H9 (cell line): ENCODE data around the gene NLN. TPM values are rescaled to one million over a fixed set of nuclear protein-coding genes. Genes with fewer than 3 reads are reported as not detected.

Experiments
- DNase-seq: peaks from one replicate; pipeline ENCODE4 v3.0.0-alpha.2; 2017
- H2AFZ ChIP-seq: one replicate; pipeline ENCODE4 v1.6.1; 2013; ENCODE audit warnings: mild to moderate bottlenecking, low read length, control low read depth, moderate library complexity
- H2AK5ac ChIP-seq: 2 replicates; pipeline ENCODE4 v1.6.1; 2013; ENCODE audit warnings: low read length, control low read depth, mixed read lengths; ENCODE audit not compliant: insufficient read length
- H2BK120ac ChIP-seq: one replicate; pipeline ENCODE4 v1.6.1; 2013; ENCODE audit warnings: low read depth, mild to moderate bottlenecking, low read length, control low read depth, inconsistent platforms; ENCODE audit not compliant: poor library complexity, severe bottlenecking
- H2BK12ac ChIP-seq: 2 replicates; pipeline ENCODE4 v1.6.1; 2013; ENCODE audit warnings: low read length, control low read depth, mixed read lengths, low read depth; ENCODE audit not compliant: insufficient read length
- H2BK15ac ChIP-seq: 2 replicates; pipeline ENCODE4 v1.6.1; 2013; ENCODE audit warnings: low read depth, low read length, control low read depth
- H2BK20ac ChIP-seq: one replicate; pipeline ENCODE4 v1.6.1; 2013; ENCODE audit warnings: low read depth, mild to moderate bottlenecking, low read length, control low read depth, inconsistent platforms; ENCODE audit not compliant: poor library complexity, severe bottlenecking
- H2BK5ac ChIP-seq: 2 replicates; pipeline ENCODE4 v1.6.1; 2013; ENCODE audit warnings: low read length, control low read depth, mixed read lengths; ENCODE audit not compliant: insufficient read length
- H3K14ac ChIP-seq: 2 replicates; pipeline ENCODE4 v1.6.1; 2013; ENCODE audit warnings: low read length, control low read depth; ENCODE audit not compliant: insufficient read depth
- H3K18ac ChIP-seq: 2 replicates; pipeline ENCODE4 v1.6.1; 2013; ENCODE audit warnings: low read depth, mild to moderate bottlenecking, mixed read lengths, low read length, control low read depth; ENCODE audit not compliant: insufficient read length
- H3K23ac ChIP-seq: 2 replicates; pipeline ENCODE4 v1.6.1; 2013; ENCODE audit warnings: low read length, control low read depth, mixed read lengths, low read depth; ENCODE audit not compliant: insufficient read length
- H3K23me2 ChIP-seq: 2 replicates; pipeline ENCODE4 v1.6.1; 2013; ENCODE audit warnings: low read depth, mild to moderate bottlenecking, mixed read lengths, low read length, control low read depth; ENCODE audit not compliant: insufficient read length, poor library complexity, severe bottlenecking
- H3K27ac ChIP-seq: 2 replicates; pipeline ENCODE4 v1.5.1; 2013; ENCODE audit warnings: low read length, control low read depth, mixed read lengths, low read depth; ENCODE audit not compliant: insufficient read length
- H3K27me3 ChIP-seq: 2 replicates; pipeline ENCODE4 v1.6.1; 2013; ENCODE audit warnings: low read length, control low read depth, inconsistent platforms; ENCODE audit not compliant: insufficient read depth
- H3K4ac ChIP-seq: 2 replicates; pipeline ENCODE4 v1.6.1; 2013; ENCODE audit warnings: low read depth, mild to moderate bottlenecking, control low read depth, inconsistent platforms, low read length, moderate library complexity
- H3K4me1 ChIP-seq: 2 replicates; pipeline ENCODE4 v1.6.1; 2013; ENCODE audit warnings: low read length, control low read depth, inconsistent platforms; ENCODE audit not compliant: insufficient read depth
- H3K4me2 ChIP-seq: 2 replicates; pipeline ENCODE4 v1.6.1; 2013; ENCODE audit warnings: low read length, control low read depth, mixed read lengths; ENCODE audit not compliant: insufficient read length, insufficient read depth
- H3K56ac ChIP-seq: 2 replicates; pipeline ENCODE4 v1.6.1; 2013; ENCODE audit warnings: low read depth, mild to moderate bottlenecking, mixed read lengths, low read length, control low read depth; ENCODE audit not compliant: insufficient read length
- H3K79me1 ChIP-seq: 2 replicates; pipeline ENCODE4 v1.6.1; 2013; ENCODE audit warnings: low read depth, mild to moderate bottlenecking, moderate library complexity, low read length, control low read depth, inconsistent platforms; ENCODE audit not compliant: insufficient read depth, poor library complexity, severe bottlenecking
- H3K79me2 ChIP-seq: 2 replicates; pipeline ENCODE4 v1.6.1; 2013; ENCODE audit warnings: low read length, control low read depth, inconsistent platforms; ENCODE audit not compliant: insufficient read depth
- H3K9ac ChIP-seq: 2 replicates; pipeline ENCODE4 v1.6.1; 2013; ENCODE audit warnings: low read length, control low read depth, mixed read lengths; ENCODE audit not compliant: insufficient read length; ENCODE audit errors: extremely low read depth
- H3K9me3 ChIP-seq: one replicate; pipeline ENCODE4 v1.6.1; 2013; ENCODE audit warnings: low read depth, low read length, inconsistent platforms; ENCODE audit not compliant: control insufficient read depth
- H3T11ph ChIP-seq: one replicate; pipeline ENCODE4 v1.6.1; 2013; ENCODE audit warnings: mild to moderate bottlenecking, low read length, control low read depth, inconsistent platforms
- H4K20me1 ChIP-seq: one replicate; pipeline ENCODE4 v1.6.1; 2013; ENCODE audit not compliant: control insufficient read depth, insufficient read length, insufficient read depth
- H4K5ac ChIP-seq: 2 replicates; pipeline ENCODE4 v1.6.1; 2013; ENCODE audit warnings: low read depth, mild to moderate bottlenecking, mixed read lengths, low read length, control low read depth; ENCODE audit not compliant: insufficient read length
- H4K8ac ChIP-seq: replicated peaks from 2 replicates; pipeline ENCODE4 v1.6.1; 2013; ENCODE audit warnings: low read length, control low read depth, mixed read lengths, low read depth; ENCODE audit not compliant: insufficient read length
- H4K91ac ChIP-seq: 2 replicates; pipeline ENCODE4 v1.6.1; 2013; ENCODE audit warnings: low read depth, mild to moderate bottlenecking, moderate library complexity, mixed read lengths, low read length, control low read depth; ENCODE audit not compliant: insufficient read length
- H3K27ac Mint-ChIP-seq, 3 experiments: 2 replicates in 2 of 3; 3 replicates in 1 of 3; pipeline ENCODE4 v1.8.0; 2020 to 2021; ENCODE audit warnings: mixed read lengths in 3 of 3, mild to moderate bottlenecking in 1 of 3, moderate library complexity in 1 of 3
- H3K27me3 Mint-ChIP-seq: 2 replicates; pipeline ENCODE4 v1.8.0; 2021; ENCODE audit warnings: low read depth, mild to moderate bottlenecking, moderate library complexity, mixed read lengths
- H3K36me3 Mint-ChIP-seq, 3 experiments: 2 replicates in 2 of 3; 3 replicates in 1 of 3; pipeline ENCODE4 v1.8.0; 2020 to 2021; ENCODE audit warnings: low read depth in 3 of 3, mixed read lengths in 3 of 3; ENCODE audit not compliant: insufficient read depth in 1 of 3
- H3K4me1 Mint-ChIP-seq, 2 experiments: 2 replicates each; pipeline ENCODE4 v1.8.0; 2020; ENCODE audit warnings: mixed read lengths in 2 of 2
- H3K4me3 Mint-ChIP-seq, 2 experiments: 2 replicates in 1 of 2; 3 replicates in 1 of 2; pipeline ENCODE4 v1.8.0; 2020 to 2021; ENCODE audit warnings: mild to moderate bottlenecking in 2 of 2, mixed read lengths in 2 of 2, moderate library complexity in 1 of 2
- H3K9me3 Mint-ChIP-seq, 2 experiments: 2 replicates in 1 of 2; 3 replicates in 1 of 2; pipeline ENCODE4 v1.8.0; 2020; ENCODE audit warnings: mild to moderate bottlenecking in 2 of 2, mixed read lengths in 2 of 2, moderate library complexity in 1 of 2
- WGBS: extraction: QIAGEN DNeasy Blood & Tissue Kit; methylation state at CpG from one replicate; pipeline ENCODE4 v1.1.7; 2013; ENCODE audit warnings: missing lambda C conversion rate, low lambda C conversion rate, mixed read lengths; ENCODE audit not compliant: insufficient read length; ENCODE audit errors: extremely low coverage; 5-methylcytosine and 5-hydroxymethylcytosine counted together
- total RNA-seq: library from RNA; stranded (reverse); gene quantifications from 2 replicates; pipeline ENCODE4 v1.2.1, GENCODE V29; 2021
- TF ChIP-seq, protein P1 (sequence below): fragments of 200-600 bp; sonication (generic); conservative IDR thresholded peaks from 3 replicates; pipeline ENCODE4 v1.8.0; 2021; ENCODE audit warnings: antibody characterized with exemption, mild to moderate bottlenecking

Gene NLN
- total RNA-seq, 1 experiment from 2014 or later = 137 TPM

DNA sequence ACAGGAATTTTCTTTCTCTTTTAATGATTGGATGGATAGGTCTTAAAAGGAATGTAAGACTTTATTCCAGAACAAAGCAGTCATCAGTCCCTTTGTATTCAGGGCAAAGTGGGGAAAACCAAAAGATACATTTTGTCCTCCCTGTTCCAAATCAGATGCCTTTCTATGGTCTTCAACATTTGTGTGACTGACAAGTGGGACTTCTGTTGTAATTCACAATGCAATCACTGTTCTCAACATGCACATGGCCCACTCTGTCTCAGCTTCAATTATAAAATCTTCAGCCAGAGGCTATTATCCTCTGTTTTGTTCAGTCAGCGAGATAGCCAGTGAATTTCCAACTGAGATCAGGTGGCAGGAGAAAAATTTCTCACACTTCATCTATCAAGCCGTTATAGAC lies 108.9 kb downstream of the NLN start:
- H4K5ac ChIP-seq = no peak overlapping the region
- DNase-seq = no peak
- peaks cover 0 to 7% (median 0%) of the 10 kb centered on the region in 3 experiments; a peak in 4 of 7 replicates for H3K36me3 Mint-ChIP-seq
- no peaks in the 10 kb centered on the region for H4K20me1 ChIP-seq
- H3K79me2 ChIP-seq = no peaks in the 10 kb centered on the region
- H2AK5ac ChIP-seq = no peak overlapping the region
- H3K9me3 ChIP-seq = no peaks in the 10 kb centered on the region
- no peak overlapping the region for H4K8ac ChIP-seq
- H3K4me3 Mint-ChIP-seq = no peak overlapping the region
- H2BK15ac ChIP-seq = no peak overlapping the region
- H3K14ac ChIP-seq = no peak overlapping the region
- H3K18ac ChIP-seq = no peak overlapping the region
- H3K4ac ChIP-seq = no peak overlapping the region
- no peak overlapping the region for H3K9ac ChIP-seq
- no peaks in the 10 kb centered on the region for H3K27me3 ChIP-seq
- H2AFZ ChIP-seq = no peak overlapping the region
- no peaks in the 10 kb centered on the region for H3K27me3 Mint-ChIP-seq
- peaks cover 12 to 14% of the 10 kb centered on the region in 2 experiments for H3K4me1 Mint-ChIP-seq
- no peak overlapping the region for H3K27ac ChIP-seq
- no peaks in the 10 kb centered on the region for H3K9me3 Mint-ChIP-seq
- H3K79me1 ChIP-seq = no peaks in the 10 kb centered on the region
- no peak overlapping the region for H2BK5ac ChIP-seq
- no peak overlapping the region for H3K4me2 ChIP-seq
- H2BK20ac ChIP-seq = no peak overlapping the region
- H3T11ph ChIP-seq = no peak overlapping the region
- H3K56ac ChIP-seq = no peak overlapping the region
- WGBS = no CpG with 5 or more reads among the region's 2 CpGs
- H3K23ac ChIP-seq = no peak overlapping the region
- no peak overlapping the region for H2BK120ac ChIP-seq
- no peaks in the 10 kb centered on the region for H3K23me2 ChIP-seq
- no peak overlapping the region for H4K91ac ChIP-seq
- H2BK12ac ChIP-seq = no peak overlapping the region
- H3K27ac Mint-ChIP-seq = no peak overlapping the region; a peak in 1 of 7 replicates
- no peaks in the 10 kb centered on the region; the same call in 1 of the 2 replicates for H3K4me1 ChIP-seq
- TF ChIP-seq, protein P1, sequence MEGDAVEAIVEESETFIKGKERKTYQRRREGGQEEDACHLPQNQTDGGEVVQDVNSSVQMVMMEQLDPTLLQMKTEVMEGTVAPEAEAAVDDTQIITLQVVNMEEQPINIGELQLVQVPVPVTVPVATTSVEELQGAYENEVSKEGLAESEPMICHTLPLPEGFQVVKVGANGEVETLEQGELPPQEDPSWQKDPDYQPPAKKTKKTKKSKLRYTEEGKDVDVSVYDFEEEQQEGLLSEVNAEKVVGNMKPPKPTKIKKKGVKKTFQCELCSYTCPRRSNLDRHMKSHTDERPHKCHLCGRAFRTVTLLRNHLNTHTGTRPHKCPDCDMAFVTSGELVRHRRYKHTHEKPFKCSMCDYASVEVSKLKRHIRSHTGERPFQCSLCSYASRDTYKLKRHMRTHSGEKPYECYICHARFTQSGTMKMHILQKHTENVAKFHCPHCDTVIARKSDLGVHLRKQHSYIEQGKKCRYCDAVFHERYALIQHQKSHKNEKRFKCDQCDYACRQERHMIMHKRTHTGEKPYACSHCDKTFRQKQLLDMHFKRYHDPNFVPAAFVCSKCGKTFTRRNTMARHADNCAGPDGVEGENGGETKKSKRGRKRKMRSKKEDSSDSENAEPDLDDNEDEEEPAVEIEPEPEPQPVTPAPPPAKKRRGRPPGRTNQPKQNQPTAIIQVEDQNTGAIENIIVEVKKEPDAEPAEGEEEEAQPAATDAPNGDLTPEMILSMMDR = no peak
